ENCODE data around the gene BAD.
A peak's percentile ranks its signal among the peaks of the same experiment; 100 is the strongest.

DNA sequence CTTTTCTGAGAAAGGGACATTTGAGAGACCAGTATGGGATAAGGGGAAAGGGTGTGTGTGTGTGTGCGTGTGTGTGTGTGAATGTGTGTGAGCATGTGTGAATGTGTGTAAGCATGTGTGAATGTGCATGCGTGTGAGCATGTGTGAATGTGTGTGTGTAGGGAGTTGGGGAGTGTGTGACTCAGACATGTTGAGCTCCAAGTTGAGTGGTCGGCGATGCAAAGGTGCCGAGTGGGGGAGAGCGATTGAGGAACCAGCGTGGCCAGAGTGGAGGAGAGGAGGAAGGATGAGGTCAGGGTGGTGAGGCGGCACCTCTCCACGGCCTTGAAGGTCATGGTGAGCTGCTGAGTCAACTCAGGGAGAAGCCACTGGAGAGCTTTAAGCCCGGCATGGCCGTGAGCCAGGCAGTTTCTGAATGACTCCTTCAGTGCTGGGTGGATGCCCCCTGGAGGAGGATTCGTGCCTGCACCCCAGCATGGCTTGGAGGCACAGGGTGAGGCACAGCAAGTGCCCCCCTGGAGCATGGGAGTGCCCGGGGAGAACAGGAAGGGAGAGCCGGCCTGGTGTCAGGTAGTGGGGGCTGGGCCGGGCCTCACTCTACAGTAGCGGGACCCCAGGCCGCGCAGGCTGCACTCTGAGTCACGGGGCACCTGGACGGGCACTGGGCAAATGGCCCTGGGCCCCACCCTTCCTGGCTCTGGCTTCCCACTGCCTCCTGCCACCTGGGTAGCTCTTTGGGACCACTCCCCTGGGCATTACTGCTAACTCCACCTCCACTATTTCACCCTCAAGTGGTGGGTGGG lies 47.3 kb upstream of the BAD start:
- TF ChIP-seq, protein P1, sequence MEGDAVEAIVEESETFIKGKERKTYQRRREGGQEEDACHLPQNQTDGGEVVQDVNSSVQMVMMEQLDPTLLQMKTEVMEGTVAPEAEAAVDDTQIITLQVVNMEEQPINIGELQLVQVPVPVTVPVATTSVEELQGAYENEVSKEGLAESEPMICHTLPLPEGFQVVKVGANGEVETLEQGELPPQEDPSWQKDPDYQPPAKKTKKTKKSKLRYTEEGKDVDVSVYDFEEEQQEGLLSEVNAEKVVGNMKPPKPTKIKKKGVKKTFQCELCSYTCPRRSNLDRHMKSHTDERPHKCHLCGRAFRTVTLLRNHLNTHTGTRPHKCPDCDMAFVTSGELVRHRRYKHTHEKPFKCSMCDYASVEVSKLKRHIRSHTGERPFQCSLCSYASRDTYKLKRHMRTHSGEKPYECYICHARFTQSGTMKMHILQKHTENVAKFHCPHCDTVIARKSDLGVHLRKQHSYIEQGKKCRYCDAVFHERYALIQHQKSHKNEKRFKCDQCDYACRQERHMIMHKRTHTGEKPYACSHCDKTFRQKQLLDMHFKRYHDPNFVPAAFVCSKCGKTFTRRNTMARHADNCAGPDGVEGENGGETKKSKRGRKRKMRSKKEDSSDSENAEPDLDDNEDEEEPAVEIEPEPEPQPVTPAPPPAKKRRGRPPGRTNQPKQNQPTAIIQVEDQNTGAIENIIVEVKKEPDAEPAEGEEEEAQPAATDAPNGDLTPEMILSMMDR (IDR thresholded peaks at IDR 0.05 in 8 of 11, conservative IDR thresholded peaks at IDR 0.05 in 3 of 11): peak; percentile 42 to 77 (median 70)
- peak; percentile 55 to 72 (median 71) for TF ChIP-seq POLR2AphosphoS5 (IDR thresholded peaks at IDR 0.05)
- TF ChIP-seq POLR2A (IDR thresholded peaks at IDR 0.05): no peak

All from spleen (tissue), 7 donors.